Activated CD4-positive, alpha-beta memory T cell treated with anti-CD3 and anti-CD28 coated beads, Interleukin-2, amount 10 ng/mL, durations not matched to agents 7 days and 5 days (primary cell): ENCODE data around the gene NPTX2. TPM values are rescaled to one million over a fixed set of nuclear protein-coding genes. Genes with fewer than 3 reads are reported as not detected.

Experiments
- CTCF ChIA-PET: fragments of 350-600 bp; sonication (Branson Sonifier 250); formaldehyde crosslinking; loops from one replicate; lab custom pipeline; 2021; ENCODE audit warnings: antibody characterized with exemption, inconsistent platforms; lab: Charles Lee
- POLR2A ChIA-PET: fragments of 350-600 bp; sonication (Branson Sonifier 250); formaldehyde crosslinking; loops from one replicate; lab custom pipeline; 2021; ENCODE audit warnings: antibody characterized with exemption; lab: Charles Lee
- DNase-seq: peaks from one replicate; pipeline ENCODE4 v3.0.0-alpha.2; 2020
- H3K27ac Mint-ChIP-seq: one replicate; pipeline ENCODE4 v1.8.0; 2021; ENCODE audit warnings: mild to moderate bottlenecking, mixed read lengths
- H3K27me3 Mint-ChIP-seq: one replicate; pipeline ENCODE4 v1.8.0; 2021; ENCODE audit warnings: mixed read lengths
- H3K36me3 Mint-ChIP-seq: one replicate; pipeline ENCODE4 v1.8.0; 2021; ENCODE audit warnings: low read depth, mixed read lengths
- H3K4me1 Mint-ChIP-seq: one replicate; pipeline ENCODE4 v1.8.0; 2021; ENCODE audit warnings: mixed read lengths
- H3K4me3 Mint-ChIP-seq: one replicate; pipeline ENCODE4 v1.8.0; 2021; ENCODE audit warnings: mild to moderate bottlenecking, mixed read lengths
- H3K9me3 Mint-ChIP-seq: one replicate; pipeline ENCODE4 v1.8.0; 2021; ENCODE audit warnings: mixed read lengths
- total RNA-seq, 2 experiments: library from RNA; stranded (reverse); gene quantifications; one replicate each; pipeline ENCODE4 v1.2.3, GENCODE V29; 2021

Gene NPTX2
- total RNA-seq, 2 experiments from 2014 or later: not detected

- no peaks in the 10 kb centered on the region for H3K4me1 Mint-ChIP-seq
- CTCF ChIA-PET: no interaction called here
Measured at GRCh38 chr7:98647326-98647725, 30.2 kb downstream of the NPTX2 start.

DNA sequence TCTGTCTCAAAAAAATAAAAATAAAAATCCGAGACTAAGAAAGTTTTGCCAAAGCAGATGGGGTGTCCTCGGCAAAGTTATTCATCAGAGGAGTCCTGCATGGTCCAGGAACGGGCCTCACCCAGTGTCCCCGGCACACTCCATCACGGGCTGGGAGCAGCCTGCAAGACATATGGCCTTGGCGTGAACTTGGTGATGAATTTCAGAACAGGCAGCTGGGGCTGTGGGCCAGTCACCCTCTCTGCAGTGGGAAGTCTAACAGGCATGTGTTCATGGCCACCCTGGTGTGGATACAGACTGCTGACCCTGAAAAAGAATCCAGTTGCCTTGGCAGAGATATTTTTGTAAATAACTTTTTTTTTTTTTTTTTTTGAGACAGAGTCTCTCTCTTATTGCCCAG lies 34.7 kb downstream of the NPTX2 start:
- H3K4me1 Mint-ChIP-seq: no peaks in the 10 kb centered on the region
- no peak overlapping the region for H3K4me3 Mint-ChIP-seq
- no peaks in the 10 kb centered on the region for H3K27me3 Mint-ChIP-seq
- H3K9me3 Mint-ChIP-seq: no peaks in the 10 kb centered on the region
- DNase-seq: no peak
- POLR2A ChIA-PET: no interaction called here
- CTCF ChIA-PET: no interaction called here
- no peak overlapping the region for H3K27ac Mint-ChIP-seq
- H3K36me3 Mint-ChIP-seq: no peaks in the 10 kb centered on the region

More at GRCh38 chr7:98647326-98647725, 30.2 kb downstream of the NPTX2 start:
- H3K36me3 Mint-ChIP-seq: no peaks in the 10 kb centered on the region
- no peaks in the 10 kb centered on the region for H3K27me3 Mint-ChIP-seq
- no peak for DNase-seq
- no peak overlapping the region for H3K4me3 Mint-ChIP-seq
- POLR2A ChIA-PET: no interaction called here
- H3K27ac Mint-ChIP-seq: no peak overlapping the region
- H3K9me3 Mint-ChIP-seq: no peaks in the 10 kb centered on the region

- no peak overlapping the region for H3K4me3 Mint-ChIP-seq
- H3K27me3 Mint-ChIP-seq: no peaks in the 10 kb centered on the region
- POLR2A ChIA-PET: no interaction called here
- H3K4me1 Mint-ChIP-seq: no peaks in the 10 kb centered on the region
- CTCF ChIA-PET: interaction anchor here (0.6 kb wide), 1 partner anchor 596 kb away, joined by 3 read pairs; no protein-coding TSS in a partner anchor
- no peaks in the 10 kb centered on the region for H3K9me3 Mint-ChIP-seq
- H3K27ac Mint-ChIP-seq: no peak overlapping the region
- DNase-seq: no peak
- no peaks in the 10 kb centered on the region for H3K36me3 Mint-ChIP-seq
Measured at GRCh38 chr7:98653601-98654310, 36.7 kb downstream of the NPTX2 start.

DNA sequence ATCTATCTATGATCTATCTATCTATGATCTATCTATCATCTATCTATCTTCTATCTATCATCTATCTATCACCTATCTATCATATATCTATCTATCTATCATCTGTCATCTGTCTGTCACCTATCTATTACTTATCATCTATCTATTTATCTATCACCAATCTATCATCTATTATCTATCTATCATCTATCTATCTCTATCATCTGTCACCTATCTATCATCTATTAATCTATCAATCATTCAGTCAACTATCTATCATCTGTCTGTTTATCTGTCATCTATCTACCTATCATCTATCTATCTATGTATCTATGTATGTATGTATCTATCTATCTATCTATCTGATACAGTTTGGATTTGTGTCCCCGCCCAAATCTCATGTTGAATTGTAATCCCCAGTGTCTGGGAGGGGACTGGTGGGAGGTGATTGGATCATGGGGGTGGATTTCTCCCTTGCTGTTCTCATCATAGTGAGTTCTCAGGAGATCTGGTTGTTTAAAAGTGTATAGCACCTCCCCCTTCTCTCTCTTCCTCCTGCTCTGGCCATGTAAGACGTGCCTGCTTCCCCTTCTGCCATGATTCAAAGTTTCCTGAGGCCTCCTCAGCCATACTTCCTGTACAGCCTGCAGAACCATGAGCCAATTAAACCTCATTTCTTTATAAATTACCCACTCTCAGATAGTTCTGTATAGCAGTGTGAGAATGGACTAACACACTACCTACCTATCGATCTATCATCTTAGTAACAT lies 37.6 kb downstream of the NPTX2 start:
- no peaks in the 10 kb centered on the region for H3K4me1 Mint-ChIP-seq
- no peak overlapping the region for H3K4me3 Mint-ChIP-seq
- DNase-seq: no peak
- no peak overlapping the region for H3K27ac Mint-ChIP-seq
- POLR2A ChIA-PET: no interaction called here
- CTCF ChIA-PET: no interaction called here
- no peaks in the 10 kb centered on the region for H3K9me3 Mint-ChIP-seq
- H3K27me3 Mint-ChIP-seq: no peaks in the 10 kb centered on the region
- no peaks in the 10 kb centered on the region for H3K36me3 Mint-ChIP-seq

DNA sequence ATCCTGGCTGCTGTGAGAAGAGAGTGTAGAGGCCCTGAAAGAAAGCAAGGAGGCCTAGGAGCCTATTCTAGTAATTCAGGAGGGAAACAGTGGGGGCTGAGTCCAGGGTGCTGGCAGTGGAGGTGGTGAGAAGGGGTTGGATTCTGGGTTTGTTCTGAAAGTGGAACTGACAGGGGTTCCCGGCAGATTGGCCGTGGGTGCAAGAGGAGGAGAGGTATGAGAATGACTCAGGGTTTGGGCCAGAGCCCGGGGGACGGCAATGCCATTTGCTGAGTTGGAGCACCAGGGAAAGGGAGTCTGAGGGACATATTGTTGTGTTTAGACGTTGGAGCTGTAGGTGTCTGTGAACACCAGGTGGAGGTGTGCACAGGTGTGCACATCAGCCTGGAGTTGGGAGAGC lies 38.5 kb downstream of the NPTX2 start:
- Mint-ChIP-seq H3K4me3 (no peak overlapping the region), H3K27ac (no peak overlapping the region), H3K36me3 (no peaks in the 10 kb centered on the region), H3K9me3 (no peaks in the 10 kb centered on the region), H3K4me1 (no peaks in the 10 kb centered on the region), H3K27me3 (no peaks in the 10 kb centered on the region)
- no peak for DNase-seq
- ChIA-PET POLR2A (no interaction called here), CTCF (no interaction called here)

DNA sequence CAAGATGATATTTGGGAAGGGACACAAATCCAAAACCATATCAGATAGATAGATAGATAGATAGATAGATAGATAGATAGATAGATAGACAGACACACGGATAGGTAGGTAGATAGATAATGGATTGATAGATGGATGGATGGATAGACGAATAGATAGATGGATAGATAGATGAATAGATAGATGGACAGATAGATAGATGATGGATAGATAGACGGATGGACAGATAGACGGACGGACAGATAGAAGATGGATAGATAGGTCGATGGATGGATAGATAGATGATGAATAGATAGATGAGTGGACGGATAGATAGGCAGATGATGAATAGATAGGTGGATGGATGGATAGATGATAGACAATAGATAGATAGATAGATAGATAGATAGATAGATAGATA lies 39.8 kb downstream of the NPTX2 start:
- no peaks in the 10 kb centered on the region for H3K36me3 Mint-ChIP-seq
- H3K4me1 Mint-ChIP-seq: no peaks in the 10 kb centered on the region
- DNase-seq: no peak
- H3K27ac Mint-ChIP-seq: no peak overlapping the region
- H3K4me3 Mint-ChIP-seq: no peak overlapping the region
- no peaks in the 10 kb centered on the region for H3K9me3 Mint-ChIP-seq
- CTCF ChIA-PET: no interaction called here
- POLR2A ChIA-PET: no interaction called here
- no peaks in the 10 kb centered on the region for H3K27me3 Mint-ChIP-seq

DNA sequence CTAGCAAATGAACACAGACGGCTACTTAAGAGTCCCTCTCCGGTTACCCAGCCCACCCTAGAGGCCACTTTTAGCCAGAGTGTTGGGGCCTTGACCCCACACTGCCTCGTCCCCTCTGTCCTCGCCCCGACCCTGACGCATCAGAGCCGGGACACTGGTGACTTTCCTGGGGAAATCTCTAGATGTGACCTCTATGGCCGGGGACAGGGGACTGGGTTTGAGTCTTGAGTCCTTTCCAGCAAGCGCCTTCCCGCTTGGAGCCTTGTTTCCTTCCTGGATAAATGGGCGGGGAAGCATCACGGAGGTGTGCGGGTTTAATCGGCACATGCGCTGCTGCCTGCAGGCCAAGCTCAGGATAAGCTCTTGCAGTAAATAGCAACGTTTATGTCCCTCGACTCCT lies 40.7 kb downstream of the NPTX2 start:
- POLR2A ChIA-PET: no interaction called here
- DNase-seq: no peak

DNA sequence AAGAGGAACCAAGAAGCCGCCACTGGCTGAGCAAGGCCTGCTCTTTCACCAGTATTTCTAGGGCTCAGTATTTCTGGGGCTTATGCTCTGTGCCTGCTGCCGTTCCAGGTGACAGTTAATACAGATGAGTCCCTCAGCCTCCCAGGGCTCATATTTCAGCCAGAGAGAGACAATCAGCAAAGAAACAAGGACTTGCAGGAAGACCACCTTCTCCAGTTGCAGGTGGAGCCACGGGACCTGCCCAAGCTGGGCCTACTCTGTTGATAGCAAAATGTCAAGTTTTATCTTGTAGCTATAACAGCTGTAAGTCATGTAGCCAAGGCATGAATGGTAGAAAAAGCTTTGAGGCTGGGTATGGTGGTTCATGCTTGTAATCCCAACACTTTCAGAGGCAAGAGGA lies 42.7 kb downstream of the NPTX2 start:
- CTCF ChIA-PET: no interaction called here
- Mint-ChIP-seq H3K36me3 (no peaks in the 10 kb centered on the region), H3K9me3 (peaks cover 4% of the 10 kb centered on the region), H3K27ac (no peak overlapping the region), H3K27me3 (no peaks in the 10 kb centered on the region), H3K4me1 (no peaks in the 10 kb centered on the region), H3K4me3 (no peak overlapping the region)
- POLR2A ChIA-PET: no interaction called here
- DNase-seq: no peak

More for the DNA sequence above, 40.7 kb downstream of the NPTX2 start:
- H3K4me1 Mint-ChIP-seq: no peaks in the 10 kb centered on the region
- H3K27ac Mint-ChIP-seq: no peak overlapping the region
- no peaks in the 10 kb centered on the region for H3K9me3 Mint-ChIP-seq
- no peaks in the 10 kb centered on the region for H3K36me3 Mint-ChIP-seq
- no peaks in the 10 kb centered on the region for H3K27me3 Mint-ChIP-seq
- CTCF ChIA-PET: no interaction called here
- no peak overlapping the region for H3K4me3 Mint-ChIP-seq

GRCh38 chr7:98661607-98662006 lies 44.5 kb downstream of the NPTX2 start:
- Mint-ChIP-seq H3K36me3 (no peaks in the 10 kb centered on the region), H3K27ac (no peak overlapping the region), H3K4me1 (no peaks in the 10 kb centered on the region), H3K9me3 (peaks cover 4% of the 10 kb centered on the region), H3K4me3 (no peak overlapping the region), H3K27me3 (no peaks in the 10 kb centered on the region)
- ChIA-PET POLR2A (no interaction called here), CTCF (no interaction called here)
- no peak for DNase-seq

GRCh38 chr7:98662289-98662688 lies 45.2 kb downstream of the NPTX2 start:
- H3K36me3 Mint-ChIP-seq: no peaks in the 10 kb centered on the region

GRCh38 chr7:98664882-98665281 lies 47.8 kb downstream of the NPTX2 start:
- Mint-ChIP-seq H3K4me3 (no peak overlapping the region), H3K27ac (no peak overlapping the region), H3K9me3 (peaks cover 4% of the 10 kb centered on the region), H3K36me3 (no peaks in the 10 kb centered on the region), H3K27me3 (no peaks in the 10 kb centered on the region), H3K4me1 (no peaks in the 10 kb centered on the region)
- CTCF ChIA-PET: no interaction called here
- POLR2A ChIA-PET: no interaction called here
- no peak for DNase-seq

More at GRCh38 chr7:98662289-98662688, 45.2 kb downstream of the NPTX2 start:
- ChIA-PET POLR2A (no interaction called here), CTCF (no interaction called here)
- H3K9me3 Mint-ChIP-seq: peaks cover 4% of the 10 kb centered on the region
- DNase-seq: no peak
- no peak overlapping the region for H3K27ac Mint-ChIP-seq
- H3K27me3 Mint-ChIP-seq: no peaks in the 10 kb centered on the region
- H3K4me3 Mint-ChIP-seq: no peak overlapping the region
- H3K4me1 Mint-ChIP-seq: no peaks in the 10 kb centered on the region

DNA sequence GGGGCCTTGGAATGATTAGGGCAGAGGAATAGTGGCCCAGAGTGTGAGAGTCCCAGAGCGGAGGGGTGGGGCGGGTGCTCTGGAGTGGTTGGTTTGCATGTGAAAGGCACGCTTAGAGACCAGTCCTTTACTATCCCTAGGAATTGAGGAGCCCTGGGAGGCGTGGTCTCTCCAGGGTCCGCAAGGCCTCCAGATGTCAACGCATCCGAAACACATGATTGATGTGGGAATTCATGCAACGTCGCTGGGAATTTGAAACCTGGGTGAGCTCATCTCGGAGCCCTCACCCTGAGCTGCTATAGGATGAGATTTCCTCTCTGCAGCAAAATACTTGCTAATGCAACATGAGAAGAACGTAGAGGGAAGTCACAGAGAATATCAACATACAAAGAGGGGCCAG lies 51.2 kb downstream of the NPTX2 start:
- Mint-ChIP-seq H3K27me3 (no peaks in the 10 kb centered on the region), H3K36me3 (no peaks in the 10 kb centered on the region), H3K9me3 (peaks cover 14% of the 10 kb centered on the region), H3K4me1 (no peaks in the 10 kb centered on the region), H3K27ac (no peak overlapping the region), H3K4me3 (no peak overlapping the region)
- DNase-seq: no peak
- CTCF ChIA-PET: no interaction called here
- POLR2A ChIA-PET: no interaction called here

GRCh38 chr7:98669329-98670000 lies 52.4 kb downstream of the NPTX2 start:
- Mint-ChIP-seq H3K9me3 (peaks cover 11% of the 10 kb centered on the region), H3K36me3 (no peaks in the 10 kb centered on the region), H3K4me3 (no peak overlapping the region), H3K27me3 (no peaks in the 10 kb centered on the region), H3K4me1 (no peaks in the 10 kb centered on the region), H3K27ac (no peak overlapping the region)
- ChIA-PET CTCF (no interaction called here), POLR2A (no interaction called here)
- DNase-seq: no peak
